Hepatocyte (in vitro differentiated cells): ENCODE results near the gene NUCKS1.

Source experiments
- CTCF ChIP-seq: fragments of 200-600 bp; sonication (generic); IDR thresholded peaks from 2 replicates; pipeline ENCODE4 v1.5.1; 2016; ENCODE audit warnings: antibody characterized with exemption, mild to moderate bottlenecking; ENCODE audit not compliant: poor library complexity
- EZH2 ChIP-seq: fragments of 200-600 bp; sonication (generic); IDR thresholded peaks from 2 replicates; pipeline ENCODE4 v1.6.1; 2016; ENCODE audit warnings: antibody characterized with exemption, mild to moderate bottlenecking, borderline replicate concordance
- EZH2phosphoT487 ChIP-seq: fragments of 200-600 bp; sonication (generic); IDR thresholded peaks from one replicate; pipeline ENCODE4 v1.6.1; 2018; ENCODE audit warnings: antibody characterized with exemption, mild to moderate bottlenecking, low read depth, moderate library complexity; ENCODE audit not compliant: unreplicated experiment, severe bottlenecking

GRCh38 chr1:205676002-205676401 lies 74.0 kb downstream of the NUCKS1 start:
- TF ChIP-seq EZH2 (no peak), CTCF (no peak), EZH2phosphoT487 (no peak)
